Stomach (tissue), 9 donors: ENCODE data around the gene PITRM1. TPM values are rescaled to one million over a fixed set of nuclear protein-coding genes. Genes with fewer than 3 reads are reported as not detected.
A peak's percentile ranks its signal among the peaks of the same experiment; 100 is the strongest.

Source experiments
- DNase-seq, 2 donors: peaks; one replicate each; pipeline versions ENCODE4 v3.0.0 to v3.0.0-alpha.2; 2013 to 2019
- H3K27ac ChIP-seq, 5 donors: fragments of 200-600 bp in 4 of 5; sonication (generic) in 4 of 5; one replicate each; pipeline ENCODE4 v1.5.1; 2013 to 2019; ENCODE audit warnings: mild to moderate bottlenecking in 1 of 5, moderate library complexity in 1 of 5
- H3K27me3 ChIP-seq, 3 donors: fragments of 200-600 bp; sonication (generic); one replicate each; pipeline ENCODE4 v1.5.1; 2017 to 2019; ENCODE audit warnings: mixed run types in 1 of 3
- H3K36me3 ChIP-seq, 4 donors: fragments of 200-600 bp; sonication (generic); 1 replicate in 3 of 4; 2 replicates in 1 of 4; pipeline ENCODE4 v1.5.1; 2016 to 2019
- H3K4me1 ChIP-seq, 4 donors: fragments of 200-600 bp; sonication (generic); one replicate each; pipeline ENCODE4 v1.5.1; 2016 to 2019
- H3K4me3 ChIP-seq, 4 donors: fragments of 200-600 bp; sonication (generic) in 3 of 4; one replicate each; pipeline ENCODE4 v1.5.1; 2016 to 2019; ENCODE audit warnings: mild to moderate bottlenecking in 1 of 4
- H3K9me3 ChIP-seq, 4 donors: fragments of 200-600 bp; sonication (generic); one replicate each; pipeline ENCODE4 v1.5.1; 2016 to 2019
- CTCF ChIP-seq, 7 experiments: fragments of 450-650 bp in 4 of 7; fragments of 200-600 bp in 3 of 7; sonication (generic) in 3 of 7; IDR thresholded peaks; one replicate each; pipeline ENCODE4 v1.5.1; 2016 to 2019; ENCODE audit warnings: antibody characterized with exemption in 7 of 7, control low read depth in 2 of 7, mild to moderate bottlenecking in 1 of 7
- EP300 ChIP-seq: sonication (generic); formaldehyde crosslinking; IDR thresholded peaks from one replicate; pipeline ENCODE4 v1.6.1; 2017; ENCODE audit warnings: antibody characterized with exemption
- POLR2A ChIP-seq, 4 donors: fragments of 450-650 bp; IDR thresholded peaks; one replicate each; pipeline ENCODE4 v1.6.1; 2016; ENCODE audit warnings: antibody characterized with exemption in 4 of 4, control low read depth in 2 of 4, mild to moderate bottlenecking in 1 of 4, moderate library complexity in 1 of 4
- POLR2AphosphoS5 ChIP-seq, 3 donors: sonication (generic); formaldehyde crosslinking; IDR thresholded peaks; one replicate each; pipeline ENCODE4 v1.6.1; 2016; ENCODE audit warnings: antibody characterized with exemption in 3 of 3
- WGBS, 5 donors: extraction: QIAGEN DNeasy Blood & Tissue Kit in 3 of 5; methylation state at CpG; one replicate each; pipeline versions ENCODE4 v1.1.5 to v1.1.7; 2013 to 2018; 5-methylcytosine and 5-hydroxymethylcytosine counted together
- intact Hi-C: fragments of 100-400 bp; cut with DNase I; formaldehyde crosslinking; loops from one replicate; pipeline ENCODE4 v1.15.1; 2023; ENCODE audit warnings: low total_unique reads
- polyA plus RNA-seq, 3 donors: library from polyadenylated mRNA; stranded (reverse); fragments of 200-250 nt; gene quantifications; one replicate each; pipeline ENCODE4 v1.2.3, GENCODE V29; 2013
- total RNA-seq, 5 donors: library from RNA; depleted of rRNA; stranded (reverse); fragments of >200 nt; gene quantifications; one replicate each; pipeline versions ENCODE4 v1.1.0 to v1.2.3, GENCODE V29; 2014 to 2016
- donor health status: healthy with polysubstance abuse.
- donor health status: Bipolar disorder and iron deficiency.
- donor health status: healthy.

Gene PITRM1
- total and polyA plus RNA-seq, 8 donors = 32.3 to 95.1 (median 57.1) TPM

- H3K27me3 ChIP-seq = no peaks in the 10 kb centered on the region
- H3K36me3 ChIP-seq = peaks cover 14 to 80% (median 64%) of the 10 kb centered on the region in 4 donors
- no peaks in the 10 kb centered on the region for H3K9me3 ChIP-seq
- TF ChIP-seq POLR2AphosphoS5 (IDR thresholded peaks at IDR 0.05) (no peak), CTCF (IDR thresholded peaks at IDR 0.05) (no peak), POLR2A (IDR thresholded peaks at IDR 0.05) (no peak), EP300 (no peak)
- H3K4me1 ChIP-seq = peaks cover 0 to 14% (median 10%) of the 10 kb centered on the region in 4 donors
- intact Hi-C loops = no loop called here
- no peak overlapping the region for H3K4me3 ChIP-seq
- WGBS, 5 donors = 95 to 97% (median 95%) methylated on average over 22 to 30 of the region's 30 CpGs
- no peak for DNase-seq
- H3K27ac ChIP-seq = peak overlapping the region in 1 of 5 donors; percentile 68
Measured at GRCh38 chr10:3103646-3104045, 68.9 kb downstream of the PITRM1 start.

GRCh38 chr10:3102720-3103427, 69.7 kb downstream of the PITRM1 start:
- Histone ChIP-seq H3K27me3 (no peaks in the 10 kb centered on the region), H3K36me3 (peaks cover 12 to 72% (median 56%) of the 10 kb centered on the region in 4 donors), H3K27ac (peak overlapping the region in 2 of 5 donors; percentile 25 to 68), H3K4me3 (no peak overlapping the region), H3K9me3 (no peaks in the 10 kb centered on the region), H3K4me1 (peaks cover 0 to 11% (median 10%) of the 10 kb centered on the region in 4 donors)
- TF ChIP-seq POLR2AphosphoS5 (IDR thresholded peaks at IDR 0.05) (no peak), POLR2A (IDR thresholded peaks at IDR 0.05) (no peak), CTCF (IDR thresholded peaks at IDR 0.05) (no peak), EP300 (no peak)
- intact Hi-C loops = no loop called here
- peak in 1 of 2 donors; percentile 41 for DNase-seq
- WGBS, 5 donors = 55 to 67% (median 59%) methylated on average over 19 of the region's 19 CpGs

- no peak for TF ChIP-seq CTCF (IDR thresholded peaks at IDR 0.05)
- TF ChIP-seq POLR2A (IDR thresholded peaks at IDR 0.05) = no peak
Measured at GRCh38 chr10:3100856-3101640, 71.5 kb downstream of the PITRM1 start.

GRCh38 chr10:3100093-3100792, 72.3 kb downstream of the PITRM1 start:
- Histone ChIP-seq H3K27ac (no peak overlapping the region), H3K4me1 (peaks cover 7 to 27% (median 21%) of the 10 kb centered on the region in 4 donors), H3K4me3 (no peak overlapping the region), H3K36me3 (peaks cover 6 to 55% (median 41%) of the 10 kb centered on the region in 4 donors), H3K27me3 (no peaks in the 10 kb centered on the region), H3K9me3 (no peaks in the 10 kb centered on the region)
- WGBS, 5 donors = 95 to 96% (median 95%) methylated on average over 19 of the region's 19 CpGs
- DNase-seq = no peak
- intact Hi-C loops = no loop called here
- TF ChIP-seq CTCF (IDR thresholded peaks at IDR 0.05) (no peak), EP300 (no peak), POLR2AphosphoS5 (IDR thresholded peaks at IDR 0.05) (no peak), POLR2A (IDR thresholded peaks at IDR 0.05) (no peak)

More at GRCh38 chr10:3100856-3101640, 71.5 kb downstream of the PITRM1 start:
- intact Hi-C loops = no loop called here
- peaks cover 5 to 19% (median 15%) of the 10 kb centered on the region in 4 donors for H3K4me1 ChIP-seq
- H3K4me3 ChIP-seq = no peak overlapping the region
- peaks cover 12 to 63% (median 49%) of the 10 kb centered on the region in 4 donors for H3K36me3 ChIP-seq
- H3K9me3 ChIP-seq = no peaks in the 10 kb centered on the region
- no peak for DNase-seq
- 91 to 97% (median 97%) methylated on average over 31 of the region's 31 CpGs for WGBS, 5 donors
- H3K27me3 ChIP-seq = no peaks in the 10 kb centered on the region
- no peak overlapping the region for H3K27ac ChIP-seq
